Measurements from ENCODE around the gene RAPGEF2.

The RAPGEF2 gene

GRCh38 chr4:159382856-159383561 lies 280.1 kb downstream of the RAPGEF2 start:
- H3K36me3 ChIP-seq, result no peaks in the 10 kb centered on the region
- DNase-seq, result no peak
- no peak for TF ChIP-seq CTCF (IDR thresholded peaks at IDR 0.05; ENCODE audit: low read depth, low read length)
- no peak overlapping the region for H3K27ac ChIP-seq
- H3K27me3 ChIP-seq (ENCODE audit: insufficient read depth, low read depth, severe bottlenecking), result no peaks in the 10 kb centered on the region
- H3K4me3 ChIP-seq (ENCODE audit: low read depth, low read length), result no peak overlapping the region
- no peaks in the 10 kb centered on the region for H3K9me3 ChIP-seq (ENCODE audit: severe bottlenecking)

- no peak for TF ChIP-seq CTCF (IDR thresholded peaks at IDR 0.05; ENCODE audit: low read depth, low read length)
- H3K27me3 ChIP-seq (ENCODE audit: insufficient read depth, low read depth, severe bottlenecking), result no peaks in the 10 kb centered on the region
- no peak overlapping the region for H3K27ac ChIP-seq
- no peaks in the 10 kb centered on the region for H3K9me3 ChIP-seq (ENCODE audit: severe bottlenecking)
- DNase-seq, result no peak
- no peak overlapping the region for H3K4me3 ChIP-seq (ENCODE audit: low read depth, low read length)
- H3K36me3 ChIP-seq, result no peaks in the 10 kb centered on the region
Observed at GRCh38 chr4:159383562-159383931, 280.7 kb downstream of the RAPGEF2 start.

GRCh38 chr4:159384017-159384416 lies 281.1 kb downstream of the RAPGEF2 start:
- Histone ChIP-seq H3K36me3 (no peaks in the 10 kb centered on the region), H3K4me3 (ENCODE audit: low read depth, low read length) (no peak overlapping the region), H3K27ac (no peak overlapping the region)

GRCh38 chr4:159384632-159385031 lies 281.8 kb downstream of the RAPGEF2 start:
- H3K9me3 ChIP-seq (ENCODE audit: severe bottlenecking), result no peaks in the 10 kb centered on the region
- no peak for DNase-seq
- H3K36me3 ChIP-seq, result no peaks in the 10 kb centered on the region
- TF ChIP-seq CTCF (IDR thresholded peaks at IDR 0.05; ENCODE audit: low read depth, low read length), result no peak
- H3K4me3 ChIP-seq (ENCODE audit: low read depth, low read length), result no peak overlapping the region
- H3K27me3 ChIP-seq (ENCODE audit: insufficient read depth, low read depth, severe bottlenecking), result no peaks in the 10 kb centered on the region
- H3K27ac ChIP-seq, result no peak overlapping the region

More at GRCh38 chr4:159384017-159384416, 281.1 kb downstream of the RAPGEF2 start:
- TF ChIP-seq CTCF (IDR thresholded peaks at IDR 0.05; ENCODE audit: low read depth, low read length), result no peak
- Histone ChIP-seq H3K27me3 (ENCODE audit: insufficient read depth, low read depth, severe bottlenecking) (no peaks in the 10 kb centered on the region), H3K9me3 (ENCODE audit: severe bottlenecking) (no peaks in the 10 kb centered on the region)
- DNase-seq, result no peak

- no peak for DNase-seq
- Histone ChIP-seq H3K27ac (no peak overlapping the region), H3K4me3 (ENCODE audit: low read depth, low read length) (no peak overlapping the region), H3K9me3 (ENCODE audit: severe bottlenecking) (no peaks in the 10 kb centered on the region), H3K27me3 (ENCODE audit: insufficient read depth, low read depth, severe bottlenecking) (no peaks in the 10 kb centered on the region), H3K36me3 (no peaks in the 10 kb centered on the region)
- TF ChIP-seq CTCF (IDR thresholded peaks at IDR 0.05; ENCODE audit: low read depth, low read length), result no peak
Observed at GRCh38 chr4:159386620-159387019, 283.7 kb downstream of the RAPGEF2 start.

GRCh38 chr4:159389756-159390155 lies 286.9 kb downstream of the RAPGEF2 start:
- H3K27ac ChIP-seq, result no peak overlapping the region
- H3K36me3 ChIP-seq, result no peaks in the 10 kb centered on the region
- H3K9me3 ChIP-seq (ENCODE audit: severe bottlenecking), result no peaks in the 10 kb centered on the region
- H3K27me3 ChIP-seq (ENCODE audit: insufficient read depth, low read depth, severe bottlenecking), result no peaks in the 10 kb centered on the region
- no peak for TF ChIP-seq CTCF (IDR thresholded peaks at IDR 0.05; ENCODE audit: low read depth, low read length)
- DNase-seq, result no peak
- H3K4me3 ChIP-seq (ENCODE audit: low read depth, low read length), result no peak overlapping the region

All from WERI-Rb-1 (cell line).